ENCODE results near the gene ZSWIM8.
"Not testable (repeated sequence)": the region's sequence is repeated elsewhere in the genome, so short reads cannot be mapped to it uniquely, and the experiment has no call there.

The ZSWIM8 gene

DNA sequence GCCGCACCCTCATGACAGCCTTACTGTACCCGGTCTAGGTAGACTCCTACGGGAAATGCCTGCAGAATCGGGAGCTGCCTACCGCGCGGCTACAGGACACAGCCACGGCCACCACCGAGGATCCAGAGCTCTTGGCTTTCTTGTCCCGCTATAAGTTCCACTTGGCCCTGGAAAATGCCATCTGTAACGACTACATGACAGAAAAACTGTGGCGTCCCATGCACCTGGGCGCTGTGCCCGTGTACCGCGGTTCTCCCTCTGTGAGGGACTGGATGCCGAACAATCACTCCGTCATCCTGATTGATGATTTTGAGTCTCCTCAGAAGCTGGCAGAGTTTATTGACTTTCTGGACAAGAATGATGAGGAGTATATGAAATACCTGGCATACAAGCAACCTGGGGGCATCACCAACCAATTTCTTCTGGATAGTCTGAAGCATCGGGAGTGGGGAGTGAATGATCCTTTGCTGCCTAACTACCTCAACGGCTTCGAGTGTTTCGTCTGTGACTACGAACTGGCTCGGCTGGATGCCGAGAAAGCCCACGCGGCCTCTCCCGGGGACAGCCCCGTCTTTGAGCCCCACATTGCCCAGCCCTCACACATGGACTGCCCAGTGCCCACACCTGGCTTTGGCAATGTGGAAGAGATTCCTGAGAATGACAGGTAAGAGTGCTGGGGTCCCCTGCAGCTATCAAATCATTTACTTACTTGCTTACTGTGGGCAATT lies 12.1 kb upstream of the ZSWIM8 start:
- DNase-seq = no peak

DNA sequence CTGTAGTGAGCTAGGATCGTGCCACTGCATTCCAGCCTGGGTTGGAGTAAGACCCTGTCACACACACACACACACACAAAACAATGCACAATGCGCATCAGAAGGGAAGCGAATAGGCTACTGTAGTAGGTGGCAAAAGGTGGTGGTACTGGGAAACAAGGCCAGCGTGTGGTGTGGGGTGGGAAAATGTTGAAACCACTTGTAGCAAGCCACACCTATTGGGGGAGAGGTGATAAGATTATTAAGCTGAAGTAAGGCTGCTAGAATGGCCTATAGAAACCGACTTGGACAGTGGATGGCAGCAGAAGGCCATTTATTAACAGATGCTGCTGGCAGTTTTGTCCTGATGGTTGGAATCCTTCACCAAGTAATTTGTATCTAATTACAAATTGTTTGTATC lies 10.8 kb upstream of the ZSWIM8 start:
- no peak for DNase-seq

DNA sequence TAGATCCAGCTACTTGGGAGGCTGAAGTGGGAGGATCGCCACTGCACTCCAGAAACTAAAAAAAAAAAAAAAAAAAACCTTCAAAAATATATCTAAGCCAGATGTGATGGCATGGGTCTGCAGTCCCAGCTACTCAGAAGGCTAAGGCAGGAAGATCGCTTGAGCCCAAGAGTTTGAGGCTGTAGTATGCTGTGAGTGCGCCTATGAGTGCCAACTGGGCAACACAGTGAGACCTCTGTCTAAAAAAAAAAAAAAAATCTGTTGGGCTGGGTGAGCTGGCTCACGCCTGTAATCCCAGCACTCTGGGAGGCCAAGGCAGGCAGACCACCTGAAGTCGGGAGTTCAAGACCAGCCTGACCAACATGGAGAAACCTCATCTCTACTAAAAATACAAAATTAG lies 6.4 kb upstream of the ZSWIM8 start:
- no peak for DNase-seq

DNA sequence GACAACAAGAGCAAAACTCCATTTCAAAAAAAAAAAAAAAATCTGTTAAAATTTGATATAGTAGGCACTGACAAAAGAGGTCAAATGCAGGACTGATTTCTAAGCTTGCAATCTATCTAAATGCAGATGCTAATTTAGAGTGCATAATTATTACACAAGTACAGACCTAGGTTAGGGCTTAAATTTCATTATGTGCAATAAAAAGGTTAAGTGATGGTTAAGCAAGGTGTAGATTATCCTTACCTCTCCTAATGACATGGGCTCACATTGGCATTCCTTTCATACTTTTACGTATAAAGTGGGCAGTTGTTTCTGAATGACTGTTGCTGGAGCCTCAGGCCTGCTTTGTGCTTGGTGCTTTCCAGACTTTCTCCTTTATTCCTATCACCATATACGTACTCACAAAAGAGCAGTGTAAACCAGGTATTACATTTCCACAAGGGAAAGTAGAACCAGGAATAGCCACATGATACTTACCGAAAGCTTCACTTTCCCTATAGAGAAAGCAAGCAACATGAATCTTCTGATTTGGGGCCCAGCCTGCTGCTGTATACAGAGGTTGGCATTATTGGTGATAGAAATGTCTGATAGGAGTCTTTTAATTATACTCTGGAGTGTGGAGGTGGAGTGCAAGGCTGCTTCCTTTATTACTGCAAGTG lies 5.7 kb upstream of the ZSWIM8 start:
- no peak for DNase-seq

DNA sequence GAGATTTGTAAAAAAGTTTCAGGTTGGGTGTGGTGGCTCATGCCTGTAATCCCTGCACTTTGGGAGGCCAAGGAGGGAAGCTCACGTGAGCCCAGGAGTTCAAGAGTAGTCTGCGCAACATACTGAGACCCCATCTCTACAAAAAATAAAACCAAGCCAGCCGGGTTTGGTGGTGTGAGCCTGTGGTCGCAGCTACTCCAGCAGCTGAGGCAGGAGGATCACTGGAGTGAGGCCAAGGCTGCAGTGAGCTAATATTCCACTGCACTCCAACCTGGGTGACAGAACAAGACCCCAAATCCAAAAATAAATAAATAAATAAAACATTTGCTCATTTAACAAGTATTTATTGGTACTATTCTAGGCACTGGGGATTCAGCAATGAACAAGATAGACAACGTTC lies 5.1 kb upstream of the ZSWIM8 start:
- no peak for DNase-seq

DNA sequence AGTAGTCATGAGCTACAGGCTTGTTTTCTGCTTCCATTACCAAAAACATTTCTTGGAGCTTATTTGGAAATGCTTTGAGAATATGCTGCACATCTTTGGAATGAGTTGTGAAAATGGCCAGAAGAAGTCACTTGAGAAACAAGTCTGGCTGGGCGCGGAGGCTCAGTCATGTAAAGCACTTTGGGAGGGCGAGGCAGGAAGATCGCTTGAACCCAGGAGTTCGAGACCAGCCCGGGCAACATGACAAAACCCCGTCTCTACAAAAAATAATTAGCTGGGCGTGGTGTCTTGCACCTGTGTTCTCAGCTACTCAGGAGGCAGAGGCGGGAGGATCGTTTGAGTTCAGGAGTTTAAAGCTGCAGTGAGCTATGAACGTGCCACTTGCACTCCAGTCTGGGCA lies 4.4 kb upstream of the ZSWIM8 start:
- DNase-seq = no peak

DNA sequence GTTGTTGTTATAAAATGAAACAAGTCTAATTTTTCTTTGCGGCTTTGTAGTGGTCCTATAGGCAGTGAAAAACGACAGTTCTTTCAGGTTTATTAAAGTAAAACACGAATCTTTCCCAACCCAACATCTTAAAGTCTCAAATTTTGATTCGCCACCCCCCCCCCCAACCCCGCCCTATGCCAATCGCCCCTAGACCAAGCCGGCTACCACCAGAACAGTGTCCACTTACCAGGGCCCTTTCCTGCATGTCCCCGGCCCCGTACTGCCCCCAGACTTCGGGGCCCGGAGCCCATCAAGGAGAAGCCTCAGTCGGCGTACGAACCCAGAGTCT lies 3.9 kb upstream of the ZSWIM8 start:
- no peak for DNase-seq

DNA sequence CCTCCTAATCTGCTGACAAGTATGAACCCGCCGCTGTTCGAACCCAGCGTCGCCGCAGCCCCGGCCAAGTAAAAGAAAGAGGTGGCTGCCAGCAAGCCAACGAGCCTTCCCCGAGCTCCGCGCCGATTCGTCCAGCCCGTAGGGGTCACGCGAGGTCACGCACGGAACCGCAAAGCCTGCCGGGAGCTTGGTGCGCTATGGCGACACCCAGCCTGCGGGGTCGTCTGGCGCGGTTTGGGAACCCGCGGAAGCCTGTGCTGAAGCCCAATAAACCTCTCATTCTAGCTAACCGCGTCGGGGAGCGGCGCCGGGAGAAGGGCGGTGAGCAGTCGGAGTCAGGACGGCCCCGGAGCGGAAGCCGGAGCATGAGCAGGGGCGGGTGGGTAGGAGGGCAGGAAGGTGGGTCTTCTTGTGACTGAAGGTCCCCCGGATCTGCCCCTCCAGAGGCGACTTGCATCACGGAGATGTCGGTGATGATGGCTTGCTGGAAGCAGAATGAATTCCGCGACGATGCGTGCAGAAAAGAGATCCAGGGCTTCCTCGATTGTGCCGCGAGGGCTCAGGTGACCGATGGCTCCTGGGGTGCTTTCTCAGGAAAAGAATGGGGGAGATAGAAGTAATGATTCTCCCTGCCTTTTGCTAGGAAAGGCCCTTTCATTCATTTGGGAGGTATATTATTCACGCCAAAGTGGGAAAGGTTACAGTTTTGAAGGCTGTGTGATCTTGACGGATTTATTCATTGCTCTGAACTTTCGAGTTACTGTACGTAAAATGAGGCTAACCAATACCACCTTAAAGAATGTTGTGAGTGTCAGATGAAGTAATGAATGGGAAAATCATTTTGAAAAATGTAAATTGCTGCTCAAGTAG lies 3.3 kb upstream of the ZSWIM8 start, which contains the start of gene CHCHD1:
CHCHD1 (plus strand) TSS at position 170 of the 870 bp plus-strand sequence; CDS start at position 198, 28 bp downstream.
- peak; percentile 51 for DNase-seq

DNA sequence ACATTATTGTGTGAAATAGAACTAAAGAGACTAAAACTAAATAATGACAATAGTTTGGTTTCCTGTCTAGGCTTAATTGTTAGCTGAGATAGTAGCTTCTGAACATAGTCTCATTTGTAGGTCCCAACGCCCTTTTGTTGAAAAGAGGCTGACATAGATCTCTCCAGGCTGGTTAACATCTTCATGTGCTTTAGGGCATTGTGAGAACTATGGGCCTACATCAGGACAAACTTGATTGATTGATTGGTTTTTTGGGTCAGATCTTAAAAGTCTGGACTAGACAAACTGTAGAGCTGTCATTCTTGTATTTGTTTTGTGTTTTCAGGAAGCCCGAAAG lies 2.7 kb upstream of the ZSWIM8 start:
- DNase-seq = no peak

DNA sequence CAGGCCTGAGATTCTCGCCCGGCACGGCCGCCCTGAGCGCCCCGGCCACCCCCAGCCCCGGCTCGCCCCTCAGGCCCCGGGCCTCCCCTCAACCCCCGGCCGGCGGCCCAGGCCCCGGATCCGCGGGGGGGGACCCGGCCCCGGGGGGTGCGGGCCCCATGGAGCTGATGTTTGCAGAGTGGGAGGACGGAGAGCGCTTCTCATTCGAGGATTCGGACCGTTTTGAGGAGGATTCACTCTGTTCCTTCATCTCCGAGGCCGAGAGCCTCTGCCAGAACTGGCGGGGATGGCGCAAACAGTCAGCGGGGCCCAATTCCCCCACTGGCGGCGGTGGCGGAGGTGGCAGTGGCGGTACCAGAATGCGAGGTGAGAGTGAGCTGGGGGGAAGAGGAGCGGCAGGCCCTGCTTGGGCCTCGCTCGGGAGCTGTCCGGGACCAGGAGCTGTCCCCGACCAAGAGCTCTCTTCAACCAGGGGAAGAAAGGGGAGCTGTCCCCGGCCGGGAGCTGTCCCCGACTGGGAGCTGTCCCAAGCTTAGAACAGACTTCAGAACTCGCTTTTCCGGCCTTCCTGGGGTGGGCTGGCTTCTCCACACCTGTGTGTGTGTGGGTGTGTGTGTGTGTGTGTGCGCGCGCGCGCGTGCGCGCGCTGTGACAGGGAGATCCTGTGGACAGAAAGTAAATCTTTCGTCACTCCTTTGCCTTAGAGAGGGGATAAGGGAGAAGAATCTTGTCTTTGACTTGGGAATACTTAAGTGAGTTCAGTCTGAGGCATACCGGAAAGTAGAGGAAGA lies 510 bp downstream of the ZSWIM8 start:
- DNase-seq = no peak

DNA sequence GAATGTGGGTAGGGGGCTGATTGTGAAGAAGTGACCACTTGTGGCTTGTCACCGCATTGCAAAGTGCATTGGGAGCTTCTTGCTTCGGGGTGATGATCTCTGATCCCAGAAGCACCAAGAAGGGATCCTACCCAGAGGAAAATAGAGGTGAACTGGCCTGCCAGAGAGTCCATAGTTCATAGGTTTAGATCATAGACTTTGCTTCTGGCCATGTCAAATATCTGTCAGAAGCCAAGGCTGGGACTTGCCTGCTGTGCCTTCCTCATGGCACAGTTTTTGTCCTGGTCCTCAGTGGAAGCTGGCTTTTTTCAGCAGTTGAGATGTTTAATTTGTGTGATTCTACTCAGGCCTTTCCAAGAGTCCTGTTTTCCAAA lies 1.1 kb downstream of the ZSWIM8 start:
- DNase-seq = no peak

DNA sequence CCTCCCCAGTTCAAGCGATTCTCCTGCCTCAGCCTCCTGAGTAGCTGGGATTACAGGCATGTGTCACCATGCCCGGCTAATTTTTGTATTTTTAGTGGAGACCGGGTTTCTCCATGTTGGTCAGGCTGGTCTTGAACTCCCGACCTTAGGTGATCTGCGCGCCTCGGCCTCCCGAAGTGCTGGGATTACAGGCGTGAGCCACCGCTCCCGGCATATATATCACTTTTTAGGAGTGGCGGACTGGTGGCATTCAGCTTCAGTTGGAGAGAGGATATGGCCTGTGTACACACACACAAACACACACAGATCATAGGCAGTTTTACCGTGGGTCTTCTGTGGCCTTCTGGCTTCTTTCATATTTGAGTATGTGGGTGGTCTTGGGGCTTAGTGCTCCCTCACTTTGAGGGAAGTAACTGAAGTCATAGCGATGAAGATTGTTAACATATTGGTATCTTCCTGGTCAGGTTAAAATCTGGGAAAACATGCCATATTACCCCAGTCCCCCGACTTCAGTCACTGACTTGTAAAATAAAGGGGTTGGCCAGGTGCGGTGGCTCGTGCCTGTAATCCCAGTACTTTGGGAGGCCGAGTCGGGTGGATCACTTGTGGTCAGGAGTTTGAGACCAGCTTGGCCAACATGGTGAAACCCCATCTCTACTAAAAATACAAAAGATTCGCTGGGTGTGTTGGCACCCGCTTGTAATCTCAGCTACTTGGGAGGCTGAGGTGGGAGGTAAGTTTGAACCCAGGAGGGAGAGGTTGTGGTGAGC lies 1.8 kb downstream of the ZSWIM8 start:
- not testable (repeated sequence) for DNase-seq

DNA sequence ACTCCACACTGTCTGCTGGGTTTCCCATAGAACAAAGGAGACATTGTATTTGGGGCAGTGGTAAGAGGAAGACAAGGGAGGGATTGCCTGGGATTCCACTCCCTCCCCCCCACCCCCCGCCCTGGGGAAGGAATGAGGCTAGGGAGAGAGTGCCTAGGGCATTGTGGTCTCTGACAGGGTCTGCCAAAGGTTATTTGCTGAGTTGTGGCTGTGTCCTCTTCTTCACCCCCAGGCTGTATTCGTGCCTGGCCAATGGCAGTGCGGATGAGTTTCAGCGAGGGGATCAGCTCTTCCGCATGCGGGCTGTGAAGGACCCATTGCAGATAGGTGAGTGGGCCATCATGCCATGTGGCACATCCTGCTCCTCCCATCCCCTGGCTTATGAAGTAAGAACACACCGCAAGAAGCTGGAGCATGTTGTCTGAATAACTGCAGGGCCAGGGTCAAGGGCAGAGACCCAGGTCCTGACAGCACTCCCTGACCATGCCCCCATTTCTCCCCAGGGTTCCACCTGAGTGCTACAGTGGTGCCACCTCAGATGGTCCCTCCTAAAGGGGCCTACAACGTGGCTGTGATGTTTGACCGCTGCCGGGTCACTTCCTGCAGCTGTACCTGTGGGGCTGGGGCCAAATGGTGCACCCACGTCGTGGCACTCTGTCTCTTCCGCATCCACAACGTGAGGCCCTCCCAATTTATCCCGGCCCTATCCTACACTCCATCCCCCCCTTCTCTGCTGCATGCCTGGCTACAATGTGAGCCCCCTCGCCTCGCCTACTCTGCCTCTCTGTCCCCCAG lies 3.7 kb downstream of the ZSWIM8 start:
- no peak for DNase-seq

DNA sequence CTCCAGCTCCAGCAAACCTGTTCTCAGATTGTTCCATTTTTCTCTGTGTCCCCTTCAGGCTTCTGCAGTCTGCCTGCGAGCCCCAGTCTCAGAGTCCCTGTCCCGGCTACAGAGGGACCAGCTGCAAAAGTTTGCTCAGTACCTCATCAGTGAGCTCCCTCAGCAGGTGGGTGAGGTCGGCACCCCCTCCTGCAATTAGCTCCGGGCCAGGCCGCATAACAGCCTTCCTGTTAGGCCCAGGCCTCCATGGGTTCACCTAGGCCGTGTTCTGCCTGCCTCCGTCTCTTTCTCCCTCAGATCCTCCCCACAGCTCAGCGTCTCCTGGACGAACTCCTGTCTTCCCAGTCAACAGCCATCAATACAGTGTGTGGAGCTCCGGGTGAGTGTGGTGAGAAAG lies 4.3 kb downstream of the ZSWIM8 start:
- DNase-seq = no peak

DNA sequence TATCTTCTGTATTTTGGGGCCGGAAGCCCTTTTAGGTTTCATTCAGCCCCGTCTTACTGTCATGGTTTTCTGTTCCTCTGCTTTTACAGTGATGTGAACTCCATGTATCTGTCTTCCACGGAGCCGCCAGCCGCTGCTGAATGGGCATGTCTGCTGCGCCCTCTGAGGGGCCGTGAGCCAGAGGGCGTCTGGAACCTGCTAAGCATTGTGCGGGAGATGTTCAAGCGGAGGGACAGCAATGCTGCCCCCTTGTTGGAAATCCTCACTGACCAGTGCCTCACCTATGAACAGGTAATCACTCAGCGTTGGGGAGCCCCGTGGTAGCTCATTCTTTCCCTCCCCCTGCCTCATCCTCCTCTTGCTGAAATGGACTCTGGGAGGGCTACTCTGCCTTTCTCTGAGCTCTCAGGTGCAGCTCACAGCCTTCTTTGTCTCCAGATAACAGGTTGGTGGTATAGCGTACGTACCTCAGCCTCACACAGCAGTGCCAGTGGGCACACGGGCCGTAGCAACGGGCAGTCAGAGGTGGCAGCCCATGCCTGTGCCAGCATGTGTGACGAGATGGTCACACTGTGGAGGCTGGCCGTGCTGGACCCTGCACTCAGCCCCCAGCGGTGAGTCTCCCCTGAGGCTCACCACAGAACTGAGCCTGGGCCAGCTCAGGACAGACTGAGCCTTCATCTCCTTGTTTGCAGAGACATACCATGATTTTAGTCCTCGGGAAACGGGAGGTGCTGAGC lies 5.7 kb downstream of the ZSWIM8 start:
- no peak for DNase-seq

DNA sequence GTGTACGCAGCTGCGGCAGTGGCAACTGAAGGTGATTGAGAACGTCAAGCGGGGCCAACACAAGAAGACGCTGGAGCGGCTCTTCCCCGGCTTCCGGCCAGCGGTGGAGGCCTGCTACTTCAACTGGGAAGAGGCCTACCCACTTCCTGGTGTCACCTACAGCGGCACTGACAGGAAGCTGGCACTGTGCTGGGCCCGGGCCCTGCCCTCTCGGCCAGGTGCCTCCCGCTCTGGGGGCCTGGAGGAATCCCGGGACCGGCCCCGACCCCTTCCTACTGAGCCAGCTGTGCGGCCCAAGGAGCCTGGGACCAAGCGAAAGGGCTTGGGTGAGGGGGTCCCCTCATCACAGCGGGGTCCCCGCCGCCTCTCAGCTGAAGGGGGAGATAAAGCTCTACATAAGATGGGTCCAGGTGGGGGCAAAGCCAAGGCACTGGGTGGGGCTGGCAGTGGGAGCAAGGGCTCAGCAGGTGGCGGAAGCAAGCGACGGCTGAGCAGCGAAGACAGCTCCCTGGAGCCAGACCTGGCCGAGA lies 6.5 kb downstream of the ZSWIM8 start:
- DNase-seq = no peak

DNA sequence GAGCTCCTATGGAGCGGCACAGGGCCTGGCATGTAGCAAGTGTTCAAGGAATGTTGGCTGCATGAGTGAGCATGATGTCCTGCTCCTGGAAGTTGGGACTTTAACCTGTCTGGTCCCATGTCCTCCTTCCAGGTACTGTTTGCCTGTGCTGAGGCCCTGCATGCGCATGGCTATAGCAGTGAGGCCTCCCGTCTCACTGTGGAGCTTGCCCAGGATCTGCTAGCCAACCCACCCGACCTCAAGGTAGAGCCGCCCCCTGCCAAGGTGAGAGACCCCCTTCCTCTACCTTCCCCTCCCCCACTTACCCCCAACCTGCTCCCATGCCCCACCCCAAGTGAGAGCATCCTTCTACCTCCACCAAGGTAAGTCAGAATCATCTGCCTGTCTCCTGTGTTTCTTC lies 8.1 kb downstream of the ZSWIM8 start:
- no peak for DNase-seq

DNA sequence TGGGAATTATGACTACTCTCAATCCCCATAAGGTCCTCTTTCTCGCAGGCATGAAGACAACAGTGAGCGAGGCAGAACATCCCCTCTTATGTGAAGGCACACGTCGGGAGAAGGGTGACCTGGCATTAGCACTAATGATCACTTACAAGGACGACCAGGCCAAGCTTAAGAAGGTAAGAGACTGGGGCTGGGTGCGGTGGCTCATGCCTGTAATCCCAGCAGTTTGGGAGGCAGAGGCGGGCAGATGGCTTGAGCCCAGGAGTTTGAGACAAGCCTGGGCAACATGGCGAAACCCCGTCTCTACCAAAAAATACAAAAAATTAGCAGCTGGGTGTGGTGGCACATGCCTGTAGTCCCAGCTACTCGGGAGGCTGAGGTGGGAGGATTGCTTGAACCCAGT lies 10.1 kb downstream of the ZSWIM8 start:
- not testable (repeated sequence) for DNase-seq

DNA sequence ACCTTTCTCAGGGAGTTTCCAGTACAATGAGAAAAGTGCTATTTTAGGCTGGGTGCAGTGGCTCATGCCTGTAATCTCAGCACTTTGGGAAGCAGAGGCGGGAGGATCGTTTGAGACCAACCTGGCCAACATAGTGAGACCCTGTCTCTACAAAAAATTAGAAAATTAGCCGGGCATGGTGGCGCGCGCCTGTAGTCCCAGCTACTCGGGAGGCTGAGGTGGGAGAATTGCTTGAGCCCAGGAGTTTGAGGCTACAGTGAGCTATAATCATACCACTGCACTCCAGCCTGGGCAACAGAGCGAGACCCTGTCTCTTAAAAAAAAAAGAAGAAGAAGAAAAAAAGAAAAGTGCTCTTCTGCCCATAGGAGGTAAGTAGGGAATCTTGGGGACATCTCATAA lies 10.6 kb downstream of the ZSWIM8 start:
- not testable (repeated sequence) for DNase-seq

DNA sequence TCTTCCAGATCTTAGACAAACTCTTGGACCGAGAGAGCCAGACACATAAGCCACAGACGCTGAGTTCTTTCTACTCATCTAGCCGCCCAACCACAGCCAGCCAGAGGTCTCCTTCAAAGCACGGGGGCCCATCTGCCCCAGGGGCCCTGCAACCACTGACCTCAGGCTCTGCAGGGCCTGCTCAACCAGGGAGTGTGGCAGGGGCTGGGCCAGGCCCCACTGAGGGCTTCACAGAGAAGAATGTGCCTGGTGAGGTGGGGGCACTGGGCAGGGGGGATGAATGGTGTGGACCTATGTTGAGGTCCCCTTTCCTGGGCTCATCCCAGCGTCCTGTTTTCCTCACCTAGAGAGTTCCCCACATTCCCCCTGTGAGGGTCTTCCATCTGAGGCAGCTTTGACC lies 11.4 kb downstream of the ZSWIM8 start:
- no peak for DNase-seq
